HepG2 (cell line): ENCODE results near the gene CADM1. TPM values are rescaled to one million over a fixed set of nuclear protein-coding genes. Genes with fewer than 3 reads are reported as not detected.

ENCODE experiments used
- ATAC-seq: fragments of 200-7000 bp; cut with Tn5 transposase; 3 replicates; pipeline ENCODE4 v1.9.1; 2020; ENCODE audit warnings: mild to moderate bottlenecking, moderate library complexity
- BruUV-seq: library from RNA; stranded (reverse); fragments of 400-500 nt; replicated peaks from 2 replicates; lab custom pipeline; 2021; lab: Mats Ljungman, UMichigan
- CTCF ChIA-PET: fragments of 300-600 bp; formaldehyde crosslinking; extraction: SDS; loops from one replicate; lab custom pipeline; 2021; ENCODE audit warnings: low total read pairs, inconsistent platforms, low intra/inter-chr PET ratio; lab: Yijun Ruan, JAX
- POLR2A ChIA-PET: fragments of 350-600 bp; sonication (Branson Sonifier 250); formaldehyde crosslinking; loops from one replicate; lab custom pipeline; 2020; ENCODE audit warnings: antibody characterized with exemption, inconsistent platforms; lab: Yijun Ruan, JAX
- DNase-seq: peaks from one replicate; pipeline ENCODE4 v3.0.0-alpha.2; 2015; ENCODE audit warnings: low spot score
- FAIRE-seq: peaks from 3 replicates; lab custom pipeline; 2011; peaks lifted over from hg19 to GRCh38; lab: Jason Lieb, UNC
- H2AFZ ChIP-seq: one replicate; pipeline ENCODE4 v1.6.1; 2011; ENCODE audit warnings: low read length, inconsistent platforms
- H3K27ac ChIP-seq: fragments of 300-600 bp; 3 replicates; pipeline ENCODE4 v1.8.0; 2011; ENCODE audit warnings: mixed run types, mild to moderate bottlenecking, mixed read lengths, low read length, inconsistent platforms; ENCODE audit not compliant: insufficient read depth; ENCODE audit errors: extremely low read length
- H3K27me3 ChIP-seq, 2 experiments: fragments of 200-600 bp in 1 of 2; 2 replicates in 1 of 2; 3 replicates in 1 of 2; pipeline versions ENCODE4 v1.6.0 to v1.8.0; 2011; ENCODE audit warnings: low read length in 2 of 2, mild to moderate bottlenecking in 2 of 2, moderate library complexity in 2 of 2, inconsistent platforms in 1 of 2; ENCODE audit not compliant: insufficient read depth in 2 of 2, control insufficient read depth in 1 of 2
- H3K36me3 ChIP-seq, 2 experiments: fragments of 200-600 bp in 1 of 2; replicated peaks in 1 of 2; 2 replicates in 1 of 2; 3 replicates in 1 of 2; pipeline versions ENCODE4 v1.5.1 to v1.8.0; 2011; ENCODE audit warnings: low read length in 2 of 2, inconsistent platforms in 1 of 2; ENCODE audit not compliant: insufficient read depth in 2 of 2, control insufficient read depth in 1 of 2
- H3K4me1 ChIP-seq: 2 replicates; pipeline ENCODE4 v1.5.1; 2012; ENCODE audit warnings: low read length, inconsistent platforms; ENCODE audit not compliant: insufficient read depth
- H3K4me2 ChIP-seq: 2 replicates; pipeline ENCODE4 v1.6.0; 2011; ENCODE audit warnings: low read depth, low read length, inconsistent platforms
- H3K4me3 ChIP-seq, 3 experiments: fragments of 200-600 bp in 1 of 3; sonication (generic), shearing (Covaris generic) in 1 of 3; replicated peaks in 1 of 3; 2 replicates each; pipeline ENCODE4 v1.5.1; 2011 to 2016; ENCODE audit warnings: low read length in 3 of 3, inconsistent platforms in 2 of 3, low read depth in 2 of 3, mild to moderate bottlenecking in 2 of 3, control low read depth in 1 of 3, mixed read lengths in 1 of 3; ENCODE audit not compliant: insufficient read depth in 1 of 3
- H3K79me2 ChIP-seq: one replicate; pipeline ENCODE4 v1.6.1; 2011; ENCODE audit warnings: low read length, inconsistent platforms; ENCODE audit not compliant: insufficient read depth
- H3K9ac ChIP-seq: 2 replicates; pipeline ENCODE4 v1.6.0; 2011; ENCODE audit warnings: mild to moderate bottlenecking, low read depth, low read length, inconsistent platforms; ENCODE audit not compliant: insufficient read depth
- H3K9me3 ChIP-seq: 2 replicates; pipeline ENCODE4 v1.5.1; 2012; ENCODE audit warnings: mild to moderate bottlenecking, low read length
- H4K20me1 ChIP-seq: 2 replicates; pipeline ENCODE4 v1.6.0; 2011; ENCODE audit warnings: inconsistent platforms, mild to moderate bottlenecking, low read length, moderate library complexity; ENCODE audit not compliant: insufficient read depth
- AGO1 ChIP-seq: fragments of 200-400 bp; formaldehyde crosslinking; IDR thresholded peaks from 2 replicates; pipeline ENCODE4 v1.6.1; 2017; ENCODE audit warnings: mild to moderate bottlenecking, low read depth, low read length, moderate library complexity; ENCODE audit not compliant: poor library complexity, severe bottlenecking
- EEA1 ChIP-seq: sonication (generic); formaldehyde crosslinking; IDR thresholded peaks from 2 replicates; pipeline ENCODE4 v1.5.1; 2020; ENCODE audit warnings: mild to moderate bottlenecking, missing genetic modification reagents, borderline replicate concordance
- IKZF4 ChIP-seq: sonication (generic); formaldehyde crosslinking; IDR thresholded peaks from 2 replicates; pipeline ENCODE4 v1.5.1; 2020; ENCODE audit warnings: borderline replicate concordance, mild to moderate bottlenecking, low read depth, missing genetic modification reagents; ENCODE audit errors: not compliant biosample characterization
- MNT ChIP-seq: fragments of 450-650 bp; IDR thresholded peaks from 2 replicates; pipeline ENCODE4 v1.6.1; 2016
- PATZ1 ChIP-seq: sonication (generic); formaldehyde crosslinking; IDR thresholded peaks from 2 replicates; pipeline ENCODE4 v1.4.0; 2020; ENCODE audit warnings: missing genetic modification reagents
- REL ChIP-seq: sonication (generic); formaldehyde crosslinking; conservative IDR thresholded peaks from 2 replicates; pipeline ENCODE4 v1.8.0; 2022; ENCODE audit warnings: mild to moderate bottlenecking, missing genetic modification reagents, moderate library complexity
- SALL1 ChIP-seq: sonication (generic); formaldehyde crosslinking; IDR thresholded peaks from 2 replicates; pipeline ENCODE4 v1.8.0; 2022; ENCODE audit warnings: mild to moderate bottlenecking, missing genetic modification reagents
- SIN3A ChIP-seq: IDR thresholded peaks from 2 replicates; pipeline ENCODE4 v1.6.1; 2011; ENCODE audit warnings: low read depth, mild to moderate bottlenecking, control low read depth, low read length, borderline replicate concordance
- SRF ChIP-seq: IDR thresholded peaks from 2 replicates; pipeline ENCODE4 v1.6.1; 2011; ENCODE audit warnings: mild to moderate bottlenecking, low read depth, low read length, moderate library complexity
- SRSF1 ChIP-seq: fragments of 200-400 bp; formaldehyde crosslinking; optimal IDR thresholded peaks from 2 replicates; pipeline ENCODE3; 2017; ENCODE audit warnings: mild to moderate bottlenecking, low read depth, low read length, moderate library complexity
- ZBTB8A ChIP-seq: sonication (generic); formaldehyde crosslinking; IDR thresholded peaks from 2 replicates; pipeline ENCODE4 v1.4.0; 2020; ENCODE audit warnings: mild to moderate bottlenecking, low read depth, missing genetic modification reagents, borderline replicate concordance
- ZC3H13 ChIP-seq: sonication (generic); formaldehyde crosslinking; IDR thresholded peaks from 2 replicates; pipeline ENCODE4 v1.8.1; 2023; ENCODE audit warnings: mild to moderate bottlenecking, missing genetic modification reagents, moderate library complexity
- ZFYVE20 ChIP-seq: sonication (generic); formaldehyde crosslinking; IDR thresholded peaks from 2 replicates; pipeline ENCODE4 v1.8.0; 2023; ENCODE audit warnings: low read depth, mild to moderate bottlenecking, moderate library complexity, missing genetic modification reagents, borderline replicate concordance
- ZNF232 ChIP-seq: sonication (generic); formaldehyde crosslinking; IDR thresholded peaks from 2 replicates; pipeline ENCODE4 v1.4.0; 2020; ENCODE audit warnings: missing genetic modification reagents, borderline replicate concordance
- WGBS: methylation state at CpG from one replicate; pipeline ENCODE4 v1.1.6; 2017; ENCODE audit warnings: low lambda C conversion rate; 5-methylcytosine and 5-hydroxymethylcytosine counted together
- in situ Hi-C: cut with HindIII; loops from 2 replicates; pipeline ENCODE4 v1.10.0; 2017; ENCODE audit warnings: low pct_unique_long_range_greater_than_20kb; ENCODE audit not compliant: extremely low pct_ligation_motif_present
- intact Hi-C: fragments of 100-400 bp; cut with micrococcal nuclease; formaldehyde crosslinking; loops from one replicate; pipeline ENCODE4 v1.10.0; 2022; ENCODE audit not compliant: unreplicated experiment
- polyA plus RNA-seq, 8 experiments: library from polyadenylated mRNA; depleted of rRNA in 3 of 8; stranded (reverse) in 7 of 8; unstranded in 1 of 8; fragments of >200 nt; fragmentation: Illumina TruSeq in 4 of 8; extraction: Trizol in 4 of 8; gene quantifications; 2 replicates each; pipeline versions ENCODE4 v1.2.1 to v1.2.3, GENCODE V29; 2011 to 2016; ENCODE audit warnings: low read depth in 4 of 8, missing spikeins in 1 of 8, mixed read lengths in 1 of 8; ENCODE audit not compliant: insufficient read depth in 1 of 8
- total RNA-seq, 5 experiments: library from RNA; depleted of rRNA; stranded (reverse); fragments of >200 nt; fragmentation: Illumina TruSeq; extraction: Trizol; gene quantifications; 2 replicates each; pipeline ENCODE4 v1.2.3, GENCODE V29; 2016; ENCODE audit warnings: low read depth in 1 of 5
- TF ChIP-seq, protein P1 (sequence below): sonication (generic); formaldehyde crosslinking; IDR thresholded peaks from 2 replicates; pipeline ENCODE4 v1.4.0; 2020; ENCODE audit warnings: low read depth, mild to moderate bottlenecking, missing genetic modification reagents

Gene CADM1
- total and polyA plus RNA-seq, 2 of the 13 experiments (the other 11 are each of a cell fraction or from before 2014, with no cell fraction given): 71.3 to 122 TPM

DNA sequence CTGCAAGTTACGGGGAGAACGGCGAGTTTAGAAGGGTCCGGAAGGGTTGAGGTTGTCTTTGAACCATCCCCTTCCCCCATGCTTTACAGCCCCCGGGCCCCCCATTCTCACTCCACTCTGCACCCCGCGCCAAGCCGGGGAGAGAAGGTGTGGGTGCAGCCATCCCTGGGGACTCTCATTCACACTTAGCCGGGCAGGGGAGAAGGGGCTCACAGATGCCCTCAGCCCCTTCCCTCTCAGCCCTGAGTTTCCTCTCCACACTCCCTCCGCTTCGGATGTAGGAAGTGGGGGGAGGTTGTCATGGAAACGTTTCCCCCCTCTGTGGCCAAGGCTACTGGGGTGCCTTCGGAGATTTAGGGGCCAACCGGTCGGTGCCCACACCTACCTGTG is 334 bp downstream of the CADM1 start (continued):
- TF ChIP-seq ZNF232 (CRISPR knock-in tag) (0 out of 2 replicates have a peak, but pooled peaks have one; percentile 57), IKZF4 (CRISPR knock-in tag) (no peak), PATZ1 (CRISPR knock-in tag) (peak; percentile 68), SRSF1 (peak; percentile 40), ZC3H13 (CRISPR knock-in tag) (0 out of 2 replicates have a peak, but pooled peaks have one; percentile 26)

DNA sequence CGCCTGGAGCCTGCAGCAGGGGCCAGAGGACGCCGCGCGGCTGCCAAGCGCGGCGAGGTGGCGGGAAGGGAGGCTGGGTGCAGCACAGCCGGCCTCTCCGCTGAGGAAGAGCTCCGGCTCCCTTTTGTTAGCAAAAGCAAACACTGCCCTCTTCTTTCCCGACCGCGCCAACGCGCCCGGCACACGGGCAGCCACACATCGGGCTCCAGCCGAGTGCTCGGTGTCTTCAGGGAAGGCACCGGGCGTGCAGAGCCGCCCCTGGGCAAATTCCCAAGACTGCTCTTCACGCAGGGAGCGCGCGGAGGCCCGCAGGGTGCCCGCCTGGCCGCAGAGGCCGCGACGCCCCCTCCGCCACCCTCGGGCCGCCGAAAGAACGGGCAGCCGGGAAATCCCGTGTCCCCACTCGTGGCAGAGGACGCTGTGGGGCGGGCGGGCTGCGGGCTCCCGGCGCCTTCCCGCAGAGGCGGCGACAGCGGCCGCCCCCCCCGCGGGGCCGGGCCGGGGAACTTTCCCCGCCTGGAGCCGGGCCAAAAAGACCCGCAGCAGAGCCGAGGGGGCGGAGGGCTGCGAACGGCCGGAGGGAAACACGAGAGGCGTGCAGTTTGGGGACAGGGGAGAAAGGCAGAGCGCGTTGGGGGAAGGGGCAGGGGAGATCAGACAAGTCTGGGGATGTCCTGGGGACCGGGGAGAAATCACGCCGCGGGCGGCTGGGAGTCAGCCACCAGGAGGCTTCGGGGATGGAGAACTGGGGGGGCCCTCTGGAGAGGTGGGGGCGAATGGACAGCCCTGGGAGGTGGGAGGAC is 931 bp downstream of the CADM1 start:
- in situ Hi-C loops (loop anchor here (5.0 kb wide), 1 partner anchor 166 kb away; no protein-coding TSS in a partner anchor), intact Hi-C loops (loop anchor here (5.0 kb wide), 3 partner anchors 81 to 126 kb away; no protein-coding TSS in a partner anchor)
- H3K36me3 ChIP-seq: no peaks in the 10 kb centered on the region
- under 1% methylated on average over 14 of the region's 77 CpGs for WGBS
- ATAC-seq (peak; percentile 54), DNase-seq (peak; percentile 51), FAIRE-seq (no peak)
- peak overlapping the region; percentile 87 for H3K4me2 ChIP-seq
- H3K4me1 ChIP-seq: peaks cover 33% of the 10 kb centered on the region
- H3K79me2 ChIP-seq: peaks cover 56% of the 10 kb centered on the region
- ChIA-PET POLR2A (interaction anchor here (1.6 kb wide), 1 partner anchor 94 kb away, joined by 5 read pairs; no protein-coding TSS in a partner anchor), CTCF (interaction anchor here (2.6 kb wide), 1 partner anchor 168 kb away, joined by 10 read pairs; no protein-coding TSS in a partner anchor)
- no peaks in the 10 kb centered on the region for H3K9me3 ChIP-seq
- no TSS peak for BruUV-seq
- no peaks in the 10 kb centered on the region; a peak in 1 of 5 replicates for H3K27me3 ChIP-seq
- H2AFZ ChIP-seq: no peak overlapping the region
- H3K27ac ChIP-seq: peak overlapping the region; percentile 67
- H4K20me1 ChIP-seq: peaks cover 4% of the 10 kb centered on the region; the same call in 1 of the 2 replicates
- H3K4me3 ChIP-seq: peak overlapping the region; percentile 89 to 92 (median 89)
- H3K9ac ChIP-seq: peak overlapping the region; percentile 87
- no peak for TF ChIP-seq REL (CRISPR knock-in tag)
- peak; percentile 40 for TF ChIP-seq AGO1
- TF ChIP-seq SRF: no peak
- TF ChIP-seq EEA1 (CRISPR knock-in tag): peak; percentile 70; the same call in 1 of the 2 replicates
- TF ChIP-seq, protein P1, sequence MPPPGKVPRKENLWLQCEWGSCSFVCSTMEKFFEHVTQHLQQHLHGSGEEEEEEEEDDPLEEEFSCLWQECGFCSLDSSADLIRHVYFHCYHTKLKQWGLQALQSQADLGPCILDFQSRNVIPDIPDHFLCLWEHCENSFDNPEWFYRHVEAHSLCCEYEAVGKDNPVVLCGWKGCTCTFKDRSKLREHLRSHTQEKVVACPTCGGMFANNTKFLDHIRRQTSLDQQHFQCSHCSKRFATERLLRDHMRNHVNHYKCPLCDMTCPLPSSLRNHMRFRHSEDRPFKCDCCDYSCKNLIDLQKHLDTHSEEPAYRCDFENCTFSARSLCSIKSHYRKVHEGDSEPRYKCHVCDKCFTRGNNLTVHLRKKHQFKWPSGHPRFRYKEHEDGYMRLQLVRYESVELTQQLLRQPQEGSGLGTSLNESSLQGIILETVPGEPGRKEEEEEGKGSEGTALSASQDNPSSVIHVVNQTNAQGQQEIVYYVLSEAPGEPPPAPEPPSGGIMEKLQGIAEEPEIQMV (CRISPR knock-in tag): 0 out of 2 replicates have a peak, but pooled peaks have one; percentile 17
- TF ChIP-seq ZBTB8A: no peak
- peak; percentile 23; the same call in 1 of the 2 replicates for TF ChIP-seq SIN3A
- TF ChIP-seq SALL1 (CRISPR knock-in tag): peak; percentile 62
- no peak for TF ChIP-seq ZFYVE20 (CRISPR knock-in tag)
- TF ChIP-seq MNT: no peak
